HPDE6-E6E7 (cell line): ENCODE results near the gene EXOC6.

ENCODE experiments used
- DNase-seq: peaks from one replicate; pipeline ENCODE4 v3.0.0; 2011; ENCODE audit warnings: missing footprints; ENCODE audit errors: extremely low spot score

Gene EXOC6, protein sequence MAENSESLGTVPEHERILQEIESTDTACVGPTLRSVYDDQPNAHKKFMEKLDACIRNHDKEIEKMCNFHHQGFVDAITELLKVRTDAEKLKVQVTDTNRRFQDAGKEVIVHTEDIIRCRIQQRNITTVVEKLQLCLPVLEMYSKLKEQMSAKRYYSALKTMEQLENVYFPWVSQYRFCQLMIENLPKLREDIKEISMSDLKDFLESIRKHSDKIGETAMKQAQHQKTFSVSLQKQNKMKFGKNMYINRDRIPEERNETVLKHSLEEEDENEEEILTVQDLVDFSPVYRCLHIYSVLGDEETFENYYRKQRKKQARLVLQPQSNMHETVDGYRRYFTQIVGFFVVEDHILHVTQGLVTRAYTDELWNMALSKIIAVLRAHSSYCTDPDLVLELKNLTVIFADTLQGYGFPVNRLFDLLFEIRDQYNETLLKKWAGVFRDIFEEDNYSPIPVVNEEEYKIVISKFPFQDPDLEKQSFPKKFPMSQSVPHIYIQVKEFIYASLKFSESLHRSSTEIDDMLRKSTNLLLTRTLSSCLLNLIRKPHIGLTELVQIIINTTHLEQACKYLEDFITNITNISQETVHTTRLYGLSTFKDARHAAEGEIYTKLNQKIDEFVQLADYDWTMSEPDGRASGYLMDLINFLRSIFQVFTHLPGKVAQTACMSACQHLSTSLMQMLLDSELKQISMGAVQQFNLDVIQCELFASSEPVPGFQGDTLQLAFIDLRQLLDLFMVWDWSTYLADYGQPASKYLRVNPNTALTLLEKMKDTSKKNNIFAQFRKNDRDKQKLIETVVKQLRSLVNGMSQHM

DNA sequence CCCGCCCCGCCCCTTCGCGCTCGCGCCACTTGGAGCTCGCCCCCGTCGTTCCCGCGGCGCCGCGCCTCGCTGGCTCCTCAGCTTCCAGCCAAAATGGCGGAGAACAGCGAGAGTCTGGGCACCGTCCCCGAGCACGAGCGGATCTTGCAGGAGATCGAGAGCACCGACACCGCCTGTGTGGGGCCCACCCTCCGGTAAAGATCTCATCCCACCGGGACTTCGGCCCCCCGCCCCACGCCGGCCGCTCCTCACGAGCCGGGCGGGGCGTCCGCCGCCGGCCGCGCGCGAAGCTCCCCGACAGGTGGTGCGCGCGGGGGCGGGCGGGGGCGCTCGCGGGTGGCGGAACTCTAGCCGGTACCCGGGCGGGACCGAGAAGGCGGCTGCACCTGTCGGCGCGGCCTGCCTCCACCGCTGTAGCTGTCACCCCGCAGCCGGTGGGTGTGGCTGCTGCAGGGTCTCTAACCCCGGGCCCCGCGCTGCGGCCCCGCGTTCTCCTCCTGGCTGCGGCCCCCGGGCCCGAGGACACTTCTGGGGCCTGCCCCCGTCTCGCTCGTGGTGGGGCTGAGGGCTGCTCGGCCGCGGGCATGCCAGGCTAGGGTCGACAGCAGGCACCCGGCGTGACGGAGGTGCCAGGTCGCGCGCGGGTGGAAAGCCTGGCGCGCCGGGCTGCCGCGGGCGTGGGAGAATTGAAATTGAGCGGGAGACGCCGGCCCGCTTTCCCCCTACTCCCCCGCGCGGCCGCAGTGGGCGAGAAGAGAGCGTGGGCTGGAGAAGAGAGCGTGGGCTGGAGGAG is at the start of gene EXOC6:
EXOC6 (plus strand) TSS at position 80 of the 793 bp plus-strand sequence; CDS start at position 94, 14 bp downstream.
- DNase-seq, result peak; percentile 52

DNA sequence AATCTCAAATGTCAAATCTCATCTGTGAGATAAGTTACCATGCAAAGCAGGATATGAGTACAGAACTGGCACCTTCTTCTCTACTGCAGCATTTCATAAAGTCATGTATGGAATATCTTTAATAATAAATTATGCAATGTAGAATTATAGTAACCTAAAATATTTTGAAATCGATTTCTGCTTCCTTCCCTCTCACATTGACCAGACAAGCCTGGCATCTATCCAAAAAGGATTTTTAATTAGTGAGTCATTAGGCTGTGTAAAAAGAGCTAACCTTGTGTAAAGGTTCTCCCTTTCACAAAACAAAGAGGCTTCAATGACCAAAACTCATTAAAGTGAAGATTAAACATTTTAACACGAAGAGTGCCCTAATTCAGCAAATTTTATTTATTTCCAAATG is 48.8 kb upstream of the EXOC6 start:
- DNase-seq, result no peak

DNA sequence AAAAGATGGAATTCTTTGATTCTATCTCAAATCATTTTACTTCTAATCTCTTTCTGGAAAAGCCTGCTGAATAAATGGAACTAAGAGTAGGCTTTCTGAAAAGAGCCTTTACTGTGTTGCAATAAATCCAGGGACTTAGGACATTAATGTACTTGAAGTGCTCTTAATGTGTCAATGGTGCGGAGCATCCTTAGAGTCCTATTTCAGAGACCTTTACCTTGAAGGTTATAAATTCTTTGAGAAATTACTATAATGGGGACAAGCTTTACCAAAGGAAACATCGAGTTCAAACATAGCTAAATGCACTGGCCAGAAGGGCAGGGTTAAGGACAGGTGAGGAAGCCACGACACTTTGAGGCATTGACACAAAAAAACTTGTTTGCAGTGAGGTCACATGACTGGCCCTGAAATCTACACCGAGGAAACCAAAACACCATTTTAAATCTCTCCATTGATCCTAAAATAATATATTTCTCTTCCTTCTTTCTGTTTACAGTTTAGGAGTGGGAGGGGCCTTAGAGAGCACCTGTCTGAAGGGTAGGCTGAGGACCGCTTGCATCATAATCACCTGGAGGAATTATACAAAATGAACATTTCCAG is 48.1 kb upstream of the EXOC6 start:
- no peak for DNase-seq

DNA sequence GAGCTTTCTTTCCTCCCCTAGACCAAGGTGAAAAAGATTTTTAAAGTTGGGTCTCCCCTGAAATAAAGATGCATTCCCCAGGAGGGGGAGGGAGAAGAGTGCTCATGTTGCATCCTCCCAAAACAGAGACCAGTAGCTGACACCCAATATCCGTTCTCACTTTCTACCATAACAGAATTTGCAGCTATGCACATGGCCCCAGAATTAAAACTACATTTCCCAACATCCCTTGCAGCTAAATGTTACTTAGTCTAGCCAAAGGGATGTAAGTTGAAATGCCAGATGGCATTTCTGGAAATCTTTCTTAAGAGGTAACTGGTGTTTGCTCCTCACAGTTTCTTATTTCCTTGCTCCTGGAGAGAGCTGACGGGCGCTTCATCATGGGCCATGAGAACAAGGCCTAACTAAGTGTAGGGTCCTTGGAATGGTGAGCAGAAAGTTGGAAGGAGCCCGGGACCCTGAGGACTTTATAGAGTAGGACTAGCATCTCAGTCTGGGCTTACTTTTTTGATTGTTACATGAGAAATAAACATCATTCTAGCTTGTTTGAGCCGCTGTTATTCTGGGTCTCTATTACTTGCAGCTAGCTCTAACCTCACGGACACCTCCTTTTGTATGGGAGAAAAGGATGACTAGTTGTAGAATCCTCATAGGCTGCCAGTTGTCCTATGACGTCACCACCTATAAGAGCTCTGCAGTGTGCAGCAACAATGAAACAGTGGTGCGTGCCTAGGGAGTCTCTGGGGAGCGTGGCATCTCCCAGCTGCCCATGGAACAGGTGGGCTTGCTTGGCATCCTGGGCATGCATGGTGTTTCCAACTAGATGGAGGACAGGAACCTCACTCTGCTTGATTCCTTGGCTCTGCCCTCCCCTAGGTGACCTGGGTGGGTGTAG is 46.1 kb upstream of the EXOC6 start:
- DNase-seq, result no peak

DNA sequence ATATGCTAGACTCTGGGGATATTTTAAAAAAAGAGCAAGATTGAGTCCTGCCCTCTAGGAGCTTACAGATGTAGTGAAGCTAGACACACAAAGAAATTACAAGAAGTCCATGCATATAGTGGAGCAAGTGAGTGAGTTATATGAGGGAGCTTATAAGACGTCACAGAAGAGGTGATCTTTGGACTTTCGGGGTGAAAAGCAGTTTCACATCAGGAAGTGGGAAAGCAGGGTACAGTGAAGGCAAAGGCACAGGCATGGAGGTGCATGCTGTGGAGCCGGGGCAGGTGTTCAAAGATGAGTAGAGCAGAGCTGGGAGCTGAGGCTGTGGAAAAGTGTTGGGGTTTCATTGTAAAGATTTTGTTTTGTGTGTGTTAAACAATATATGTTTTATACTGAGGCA is 38.5 kb upstream of the EXOC6 start:
- no peak for DNase-seq

DNA sequence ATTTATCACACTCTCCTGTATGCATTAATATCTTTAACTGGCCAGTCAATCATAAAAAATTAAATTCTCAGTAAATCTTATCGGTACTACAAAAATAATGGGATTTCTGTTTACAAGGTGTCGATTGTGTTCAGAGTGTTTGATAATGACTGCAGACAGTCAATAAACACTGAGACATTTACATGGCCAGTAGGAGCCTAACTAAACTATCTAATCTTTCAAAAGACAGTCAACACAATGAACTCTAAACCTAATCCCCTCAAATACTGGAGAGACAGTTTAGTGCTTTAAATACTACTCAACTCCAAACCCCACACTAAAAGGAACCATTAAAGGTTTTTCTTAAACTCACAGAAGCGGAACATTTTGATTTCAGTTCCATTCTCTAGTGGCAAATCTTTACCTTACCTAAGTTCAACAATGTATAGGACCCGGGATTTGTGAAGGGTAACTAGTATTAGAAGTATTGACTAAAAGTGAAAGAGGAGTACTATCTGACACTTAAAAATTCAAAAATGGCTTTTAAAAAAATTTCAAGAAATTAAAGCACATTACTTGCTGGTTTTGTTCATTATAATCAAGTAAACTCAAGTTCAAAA is 37.3 kb upstream of the EXOC6 start:
- no peak for DNase-seq

DNA sequence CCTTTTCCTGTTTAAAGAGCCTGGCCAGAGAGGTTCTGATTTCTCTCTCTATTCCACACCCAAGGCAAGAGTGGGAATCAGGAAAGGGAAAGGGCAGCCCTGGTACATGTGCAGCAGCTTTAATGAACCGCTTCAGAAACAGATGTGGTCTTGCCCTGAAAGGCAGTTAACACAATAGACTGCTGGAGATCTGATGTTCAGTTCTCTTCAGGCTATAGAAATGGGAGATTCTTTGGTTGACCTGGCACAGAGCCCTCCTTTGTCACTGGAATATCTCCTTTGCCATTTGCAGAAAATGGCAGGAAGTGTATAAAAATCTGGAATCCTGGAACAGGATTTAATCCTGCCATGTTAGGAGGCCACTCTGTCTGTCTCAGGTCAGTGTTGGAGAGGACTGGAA is 36.3 kb upstream of the EXOC6 start:
- DNase-seq, result no peak

DNA sequence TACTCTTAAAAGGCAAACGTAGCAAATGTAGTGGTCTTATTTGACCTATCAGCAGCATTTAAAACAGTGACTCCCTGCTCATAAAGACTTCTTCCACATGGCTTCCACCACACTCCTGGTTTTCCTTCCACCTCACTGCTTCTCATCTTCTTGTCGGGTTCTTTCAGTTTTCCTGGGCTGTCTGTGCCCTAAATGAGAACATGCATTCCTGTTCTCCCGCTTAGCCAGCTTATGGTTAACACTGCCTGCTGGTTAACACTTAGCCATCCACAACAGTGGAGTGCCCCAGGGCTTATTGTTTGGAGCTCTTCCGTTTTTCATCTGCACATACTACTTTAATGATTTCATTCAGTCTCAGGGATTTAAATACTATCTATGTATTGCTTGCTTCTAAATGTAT is 34.3 kb upstream of the EXOC6 start:
- DNase-seq, result no peak

DNA sequence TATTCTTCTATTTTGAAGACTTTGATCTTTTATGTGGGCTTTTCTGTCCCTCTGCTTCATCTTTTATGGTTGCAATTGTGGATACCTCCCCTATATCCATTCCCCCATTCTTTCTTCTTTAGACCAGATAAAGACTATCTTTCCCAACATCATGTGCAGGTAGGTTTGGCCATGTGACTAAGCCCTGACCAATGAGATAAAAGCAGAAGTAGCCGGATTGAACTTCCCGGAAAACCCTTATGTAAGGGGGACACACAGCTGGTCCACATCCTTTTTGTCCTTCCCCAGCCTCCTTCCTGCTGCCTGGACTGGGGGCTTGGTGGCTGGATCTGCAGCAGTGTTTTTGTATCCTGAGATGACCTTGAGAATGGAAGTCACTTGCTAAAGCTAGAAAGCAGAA is 33.5 kb upstream of the EXOC6 start:
- DNase-seq, result no peak

DNA sequence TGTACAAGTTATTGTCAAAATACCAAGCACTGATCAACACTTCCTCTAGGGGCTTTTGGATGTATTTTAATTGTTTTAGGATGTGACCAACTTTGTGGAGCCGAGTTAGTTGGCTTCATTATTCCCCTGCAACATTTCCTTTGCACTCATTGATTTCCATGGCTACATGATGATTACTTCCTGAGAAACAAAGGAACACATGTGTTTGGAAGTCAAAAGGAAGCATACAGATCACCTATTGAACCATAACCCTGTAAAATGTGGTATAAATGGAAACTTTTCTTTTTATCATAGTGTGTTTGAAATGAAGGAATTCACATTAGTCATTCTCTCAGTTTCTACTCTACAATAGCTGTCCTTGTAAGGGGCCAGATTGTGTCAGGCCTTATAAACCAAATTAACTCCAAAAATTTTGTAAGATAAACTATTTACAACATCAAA is 32.2 kb upstream of the EXOC6 start:
- DNase-seq, result no peak

DNA sequence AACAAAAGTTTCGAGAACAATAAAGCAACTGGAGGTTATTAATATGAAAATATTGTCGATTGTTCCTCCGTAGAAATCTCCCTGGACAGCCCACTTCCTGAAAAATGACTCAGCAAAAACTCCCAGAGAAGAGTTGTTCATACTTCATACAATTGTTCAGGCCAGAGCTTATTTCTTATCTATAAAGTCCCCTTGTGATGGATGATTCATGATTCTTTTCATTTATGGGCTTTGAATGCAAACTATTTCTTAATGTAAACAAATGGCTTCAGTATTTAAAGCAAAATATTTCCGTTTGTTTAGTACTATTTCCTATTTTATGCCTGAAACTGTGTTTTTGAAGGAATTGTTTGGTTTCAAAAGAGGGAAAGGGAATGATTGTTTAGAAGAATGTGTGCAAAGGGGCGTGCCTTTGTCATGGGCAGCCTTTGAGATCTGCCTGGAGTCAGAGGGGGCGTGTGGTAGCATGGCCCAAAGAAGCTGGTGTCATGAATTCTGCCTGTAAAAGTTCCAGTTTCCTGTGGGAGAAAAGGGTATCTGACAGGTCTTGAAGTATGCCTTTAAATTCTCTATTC is 26.2 kb upstream of the EXOC6 start:
- DNase-seq, result peak; percentile 48

DNA sequence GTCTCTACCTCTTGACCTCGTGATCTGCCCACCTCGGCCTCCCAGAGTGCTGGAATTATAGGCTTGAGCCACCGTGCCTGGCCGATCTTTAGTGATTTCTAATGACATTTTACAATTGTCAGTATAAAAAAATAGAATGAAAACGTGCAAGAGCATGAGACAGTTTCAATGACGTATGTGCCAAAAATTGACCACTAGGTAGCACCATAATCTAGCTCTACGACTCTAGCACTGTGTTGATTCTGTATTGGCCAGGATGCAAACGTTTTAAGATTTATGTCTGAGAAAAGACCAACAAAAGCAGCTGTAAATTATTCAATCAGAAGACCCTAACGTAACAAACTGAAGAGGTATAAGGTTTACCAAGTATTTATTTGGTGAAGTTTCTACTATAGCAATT is 25.4 kb upstream of the EXOC6 start:
- no peak for DNase-seq

DNA sequence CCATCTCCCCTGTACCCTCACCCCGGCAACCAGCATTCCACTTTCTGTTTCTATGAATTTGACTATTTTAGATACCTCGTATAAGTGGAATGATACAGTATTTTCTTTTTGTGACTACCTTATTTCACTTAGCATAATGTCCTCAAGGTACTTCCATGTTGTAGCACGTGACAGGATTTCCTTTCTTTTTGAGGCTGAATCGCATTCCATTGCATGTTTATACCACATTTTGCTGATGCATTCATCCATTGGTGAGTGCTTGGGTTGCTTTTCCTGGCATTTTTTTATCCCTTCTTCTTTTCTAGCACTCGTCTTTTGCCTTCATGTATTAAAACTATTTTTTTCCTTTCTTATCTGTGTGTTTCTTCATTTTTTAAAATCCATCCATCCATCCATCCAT is 22.3 kb upstream of the EXOC6 start:
- DNase-seq, result no peak

DNA sequence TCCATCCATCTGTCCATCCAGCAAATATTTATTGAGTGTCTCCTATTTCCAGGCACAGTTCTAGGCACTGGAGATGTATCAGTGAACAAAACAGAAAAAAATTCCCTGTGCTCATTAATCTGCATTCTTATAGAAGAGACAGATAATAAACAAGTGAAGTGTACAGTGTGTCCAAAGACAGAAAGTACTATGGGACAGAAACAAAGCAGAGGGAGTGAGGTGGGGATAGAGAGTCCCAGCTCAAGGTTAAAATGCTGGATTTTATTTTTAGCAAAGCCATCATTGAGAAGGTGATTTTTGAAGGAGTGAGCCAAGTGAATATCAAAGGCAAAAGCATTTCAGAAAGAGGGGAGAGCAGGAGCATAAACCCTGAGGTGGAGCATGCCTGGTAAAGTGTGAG is 21.8 kb upstream of the EXOC6 start:
- DNase-seq, result no peak

DNA sequence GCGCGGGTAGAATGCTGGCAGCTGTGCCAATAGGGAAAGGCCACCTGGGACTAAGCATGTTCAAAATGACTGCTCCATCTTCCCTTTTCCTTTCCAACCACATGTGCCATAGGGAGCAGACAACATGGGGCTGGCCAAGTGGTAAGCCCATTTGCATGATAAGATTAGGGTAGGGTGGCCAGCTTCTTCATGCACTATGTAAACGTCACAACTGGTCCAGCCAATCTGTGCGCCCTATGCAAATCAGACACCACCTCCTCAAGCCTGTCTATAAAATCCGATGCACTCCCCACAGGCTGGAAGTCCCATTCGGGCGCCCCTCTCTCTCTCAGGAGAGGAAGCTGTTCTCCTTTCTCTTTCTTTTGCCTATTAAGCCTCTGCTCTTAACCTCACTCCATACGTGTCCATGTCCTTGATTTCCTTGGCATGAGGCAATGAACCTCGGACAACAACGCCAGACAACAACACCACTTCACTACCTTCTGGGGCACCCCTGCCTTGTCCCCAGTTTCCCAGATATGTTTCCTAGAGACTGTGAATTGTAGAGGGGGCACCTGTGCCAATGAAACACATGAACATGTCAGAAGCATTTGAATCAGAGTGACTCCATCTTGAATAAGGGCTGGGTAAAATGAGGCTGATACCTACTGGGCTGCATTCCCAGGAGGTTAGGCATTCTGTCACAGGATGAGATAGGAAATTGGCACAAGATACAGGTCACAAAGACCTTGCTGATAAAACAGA is 19.1 kb upstream of the EXOC6 start:
- DNase-seq, result no peak

DNA sequence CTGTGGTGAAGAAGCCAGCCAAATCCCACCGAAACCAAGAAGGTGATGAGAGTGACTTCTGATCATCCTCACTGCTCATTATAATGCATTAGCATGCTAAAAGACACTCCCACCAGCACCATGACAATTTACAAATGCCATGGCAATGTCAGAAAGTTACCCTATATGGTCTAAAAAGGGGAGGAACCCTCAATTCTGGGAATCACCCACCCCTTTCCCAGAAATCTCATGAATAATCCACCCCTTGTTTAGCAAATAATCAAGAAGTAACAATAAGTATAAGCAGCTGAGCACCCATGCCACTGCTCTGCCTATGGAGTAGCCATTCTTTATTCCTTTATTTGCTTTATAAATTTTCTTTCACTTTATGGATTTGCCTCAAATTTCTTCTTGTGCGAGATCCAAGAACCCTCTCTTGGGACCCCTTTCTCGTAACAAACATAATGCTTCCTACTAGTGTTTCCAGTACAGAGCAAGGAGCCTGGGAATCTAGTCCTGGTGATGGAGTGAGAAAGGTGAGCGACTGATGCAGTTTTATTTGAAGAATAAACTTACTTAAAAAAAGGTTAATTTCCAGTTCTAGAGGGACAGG is 18.4 kb upstream of the EXOC6 start:
- no peak for DNase-seq

DNA sequence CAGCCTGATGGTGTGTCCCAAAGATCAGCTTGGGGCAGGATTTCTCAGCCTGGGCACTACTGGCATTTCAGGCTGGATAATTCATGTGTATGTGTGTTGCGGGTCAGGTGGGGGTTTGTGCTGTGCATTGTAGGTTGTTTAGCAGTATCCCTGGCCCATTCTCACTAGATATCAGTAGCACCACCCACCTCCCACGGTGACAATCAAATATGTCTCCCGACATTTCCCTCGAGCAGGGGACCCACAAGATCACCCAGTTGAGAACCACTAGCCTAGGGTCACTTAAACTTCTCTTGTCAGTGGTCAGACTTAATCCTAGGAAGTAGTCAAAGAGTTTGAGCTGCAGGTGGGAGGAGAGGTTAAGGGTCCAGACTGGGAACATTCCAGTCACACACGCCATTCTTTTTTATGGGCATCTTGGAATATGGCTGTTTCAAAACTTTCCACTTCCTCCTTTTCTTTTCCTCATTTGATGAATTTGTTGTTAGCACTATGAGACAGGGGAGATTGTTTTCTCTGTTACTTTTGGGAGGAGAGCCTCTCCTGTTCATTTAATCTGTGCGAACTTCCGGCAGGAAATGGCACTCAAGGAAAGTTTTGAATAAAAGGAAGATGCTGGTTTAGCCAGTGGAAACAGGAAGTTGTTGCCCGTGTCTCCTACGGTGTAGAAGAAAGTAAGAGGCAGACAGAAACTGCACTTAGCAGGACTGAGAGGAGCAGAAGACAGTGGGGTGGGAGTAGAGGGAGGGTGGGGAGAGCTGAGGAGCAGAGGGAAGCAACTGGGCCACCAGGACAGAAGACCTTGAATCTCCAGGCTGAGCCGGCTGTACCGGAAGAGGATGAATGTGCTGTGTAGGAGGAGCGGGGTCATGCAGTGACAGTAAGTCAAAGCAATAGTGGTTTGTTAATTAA is 17.6 kb upstream of the EXOC6 start:
- DNase-seq, result no peak

DNA sequence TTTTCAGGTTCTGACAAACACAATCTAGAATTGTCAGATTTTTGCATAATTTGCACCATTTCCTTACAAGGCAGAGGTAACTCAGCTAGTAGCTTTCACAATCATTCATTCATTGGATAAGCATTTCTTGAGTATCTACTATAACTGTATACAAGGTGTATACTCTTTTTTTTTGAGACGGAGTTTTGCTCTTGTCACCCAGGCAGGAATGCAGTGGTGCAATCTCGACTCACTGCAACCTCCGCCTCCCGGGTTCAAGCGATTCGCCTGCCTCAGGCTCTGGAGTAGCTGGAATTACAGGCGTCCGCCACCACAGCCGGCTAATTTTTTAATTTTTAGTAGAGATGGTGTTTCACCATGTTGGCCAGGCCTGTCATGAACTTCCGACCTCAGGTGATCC is 16.2 kb upstream of the EXOC6 start:
- no peak for DNase-seq
